HG02943 (cell line): Measurements from ENCODE around the gene KIF1C.
"Not testable (repeated sequence)": the region's sequence is repeated elsewhere in the genome, so short reads cannot be mapped to it uniquely, and the experiment has no call there.

Experiments used
- ATAC-seq: cut with Tn5 transposase; IDR thresholded peaks from one replicate; pipeline ENCODE4 v1.9.1; 2021; ENCODE audit warnings: mild to moderate bottlenecking, low read depth, moderate library complexity; ENCODE audit not compliant: unreplicated experiment

Gene KIF1C

DNA sequence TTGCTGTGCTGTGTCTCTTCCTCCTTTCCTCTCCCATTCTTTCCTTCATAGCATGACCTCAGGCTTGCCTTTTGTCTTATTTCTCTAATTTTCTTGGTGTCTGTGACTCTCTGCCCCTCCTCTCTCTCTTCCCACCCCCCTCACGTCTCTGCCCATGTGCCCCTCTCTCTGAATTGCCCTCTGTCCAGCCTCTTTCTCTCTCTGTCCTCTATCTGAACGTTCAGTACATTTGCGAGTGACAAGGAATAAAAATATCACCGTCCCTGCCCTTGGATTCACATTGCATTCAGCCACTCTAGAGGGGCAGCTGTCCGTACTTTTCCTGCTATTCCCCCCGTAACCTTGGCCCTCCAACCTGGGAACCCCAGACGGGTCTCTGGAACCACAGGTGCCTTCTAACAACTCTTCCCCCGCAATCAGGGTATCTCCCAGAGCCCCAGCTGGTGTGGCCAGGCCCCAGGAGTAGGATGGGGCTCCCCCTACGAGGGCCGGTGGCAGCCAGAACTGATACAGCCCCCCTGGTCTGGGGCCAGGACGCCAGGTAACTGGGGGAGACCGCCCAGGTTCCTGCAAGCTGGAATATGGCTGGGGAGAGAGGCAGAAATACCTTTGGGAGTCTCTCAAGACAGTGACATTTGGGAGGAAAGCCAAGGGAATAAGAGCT, 1.8 kb downstream of the KIF1C start:
- ATAC-seq, result no peak

- ATAC-seq, result no peak
Measured at GRCh38 chr17:5000237-5000639, 2.5 kb downstream of the KIF1C start.

GRCh38 chr17:5002121-5002788, 4.5 kb downstream of the KIF1C start:
- no peak for ATAC-seq

GRCh38 chr17:5003214-5003867, 5.6 kb downstream of the KIF1C start:
- no peak for ATAC-seq

- ATAC-seq, result no peak
Measured at GRCh38 chr17:5011928-5012327, 14.2 kb downstream of the KIF1C start.

GRCh38 chr17:5014357-5014756, 16.6 kb downstream of the KIF1C start:
- ATAC-seq, result no peak

GRCh38 chr17:5019475-5019956, 21.8 kb downstream of the KIF1C start:
- ATAC-seq, result no peak

GRCh38 chr17:5020502-5021023, 22.8 kb downstream of the KIF1C start:
- ATAC-seq, result no peak

GRCh38 chr17:5022171-5022711, 24.5 kb downstream of the KIF1C start:
- no peak for ATAC-seq

- ATAC-seq, result no peak
Measured at GRCh38 chr17:5023588-5024147, 25.9 kb downstream of the KIF1C start.

- ATAC-seq, result no peak
Measured at GRCh38 chr17:5024604-5025003, 26.9 kb downstream of the KIF1C start.

- no peak for ATAC-seq
Measured at GRCh38 chr17:5027299-5027698, 29.5 kb downstream of the KIF1C start.

- no peak for ATAC-seq
Measured at GRCh38 chr17:5027916-5028315, 30.2 kb downstream of the KIF1C start.

DNA sequence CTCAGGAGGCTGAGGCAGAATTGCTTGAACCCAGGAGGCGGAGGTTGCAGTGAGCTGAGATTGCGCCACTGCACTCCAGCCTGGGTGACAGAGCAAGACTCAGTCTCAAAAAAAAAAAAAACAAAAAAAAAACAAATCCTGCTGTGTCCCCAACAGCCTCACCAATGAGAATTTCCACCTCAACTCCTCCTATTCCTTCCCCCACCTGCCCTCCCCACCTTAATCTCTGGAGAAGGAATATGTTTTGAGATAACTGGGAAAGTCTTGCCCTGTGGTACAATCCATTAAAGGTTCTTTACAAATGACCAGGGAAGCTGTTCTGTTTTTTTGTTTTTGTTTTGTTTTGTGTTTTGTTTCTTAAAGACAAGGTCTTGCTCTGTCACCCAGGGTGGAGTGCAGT, 32.4 kb downstream of the KIF1C start:
- not testable (repeated sequence) for ATAC-seq

DNA sequence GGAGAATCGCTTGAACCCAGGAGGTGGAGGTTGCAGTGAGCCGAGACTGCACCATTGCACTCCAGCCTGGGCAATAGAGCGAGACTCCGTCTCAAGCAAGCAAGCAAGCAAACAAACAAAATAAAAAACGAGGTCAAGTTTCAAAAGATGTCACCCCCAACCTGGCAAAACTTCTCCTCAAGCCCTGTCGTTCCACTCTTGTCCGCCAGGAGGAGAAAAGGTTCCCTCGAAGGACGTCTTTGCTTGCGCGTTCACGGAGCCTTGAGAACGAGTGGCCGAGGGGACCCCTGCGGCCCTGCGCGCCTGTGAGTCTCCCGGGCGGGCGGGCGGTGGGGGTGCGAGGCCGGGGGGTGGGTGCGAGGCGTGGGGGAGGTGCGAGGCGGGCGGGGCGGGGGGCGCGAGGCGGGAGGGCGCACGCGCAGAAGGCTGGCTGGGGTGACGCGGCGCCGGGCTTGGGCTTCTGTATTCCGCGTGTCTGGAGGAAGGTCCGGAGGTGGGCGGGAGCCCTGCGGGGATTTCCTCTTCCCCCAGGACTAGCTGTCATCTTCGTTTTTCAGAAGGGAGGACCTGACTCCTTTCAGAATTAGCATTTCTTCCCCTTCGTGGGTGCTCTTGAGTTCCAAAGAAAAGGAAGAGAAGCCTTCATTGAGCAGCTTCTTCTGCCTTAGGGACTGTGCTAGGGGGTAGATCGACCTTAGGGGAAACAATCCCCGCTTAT, 33.8 kb downstream of the KIF1C start:
- no peak for ATAC-seq

DNA sequence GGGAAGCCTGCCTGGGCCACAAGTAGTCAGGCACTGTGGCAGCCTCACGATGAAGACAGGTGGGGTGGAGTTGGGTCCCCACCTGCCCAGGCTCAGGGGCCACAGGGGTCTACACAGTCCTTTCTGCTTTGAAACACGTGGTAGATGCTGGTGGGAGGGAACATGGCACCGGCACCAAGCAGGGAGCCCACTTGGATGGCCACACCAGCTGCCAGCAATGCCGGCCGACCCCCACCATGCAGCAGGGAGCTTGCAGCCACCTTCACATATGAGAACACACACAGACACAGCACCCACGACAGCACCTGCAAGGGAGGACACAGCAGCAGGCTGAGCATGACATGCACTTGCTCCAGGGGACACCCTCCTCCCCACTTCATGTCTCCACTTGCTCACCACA, 35.1 kb downstream of the KIF1C start:
- no peak for ATAC-seq

GRCh38 chr17:5033352-5034015, 35.7 kb downstream of the KIF1C start:
- ATAC-seq, result no peak

DNA sequence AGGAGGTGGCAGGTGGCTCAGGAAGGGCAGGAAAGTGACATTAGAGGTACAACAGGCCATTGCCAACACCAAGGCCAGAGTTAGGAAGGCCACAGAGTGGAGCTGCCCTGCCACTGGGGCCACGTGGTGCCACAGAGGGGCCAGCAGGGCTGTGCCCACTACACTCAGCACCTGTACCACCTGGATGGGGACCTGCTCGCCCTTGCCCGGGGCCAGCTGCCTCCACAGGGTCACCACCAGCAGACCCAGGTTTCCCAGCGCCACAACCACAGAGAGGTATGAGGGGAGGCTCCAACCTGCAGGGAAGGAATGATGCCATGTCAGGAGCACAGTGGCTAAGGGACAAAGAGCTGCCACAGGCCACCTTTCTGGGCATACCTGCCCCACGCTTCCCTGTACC, 36.3 kb downstream of the KIF1C start:
- ATAC-seq, result no peak

- ATAC-seq, result no peak
Measured at GRCh38 chr17:5034651-5035050, 36.9 kb downstream of the KIF1C start.

DNA sequence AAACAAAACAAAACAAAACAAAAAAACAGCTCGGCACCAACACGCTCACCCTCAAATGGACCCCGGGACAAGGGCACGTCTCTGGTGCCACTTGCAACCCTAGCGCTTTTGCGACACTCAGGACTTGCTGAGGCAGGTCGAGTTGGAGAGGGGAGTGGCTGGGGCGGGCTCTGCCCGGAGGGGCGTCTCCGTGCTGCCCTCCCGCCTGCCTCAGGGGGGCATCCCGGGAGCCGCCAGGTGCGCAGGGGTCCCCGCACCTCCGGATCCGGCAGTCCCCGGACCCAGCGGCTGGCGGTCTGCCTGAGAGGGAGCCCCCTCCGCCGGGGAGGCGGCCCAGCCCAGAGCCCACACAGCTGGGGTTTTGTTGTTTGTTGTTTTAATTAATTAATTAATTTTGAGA, 37.6 kb downstream of the KIF1C start, which contains the start of gene SLC52A1:
Gene SLC52A1 (minus strand): TSS at position 112 of the 400 bp plus-strand sequence. CDS start 820 bp downstream, outside the sequence.
- no peak for ATAC-seq
